Uterus (tissue), 4 donors: ENCODE measurements around the gene TAF15. TPM values are rescaled to one million over a fixed set of nuclear protein-coding genes. Genes with fewer than 3 reads are reported as not detected.
A peak's percentile ranks its signal among the peaks of the same experiment; 100 is the strongest.

Source experiments
- DNase-seq, 2 donors: peaks; one replicate each; pipeline ENCODE4 v3.0.0-alpha.2; 2019 to 2020
- H3K27ac ChIP-seq, 2 donors: fragments of 200-600 bp; sonication (generic); 1 replicate in 1 of 2; 2 replicates in 1 of 2; pipeline ENCODE4 v1.5.1; 2016 to 2018
- H3K27me3 ChIP-seq, 2 donors: fragments of 200-600 bp; sonication (generic); one replicate each; pipeline ENCODE4 v1.5.1; 2018 to 2019; ENCODE audit warnings: control low read depth in 1 of 2
- H3K36me3 ChIP-seq, 2 donors: fragments of 200-600 bp; sonication (generic); one replicate each; pipeline ENCODE4 v1.5.1; 2019; ENCODE audit warnings: control low read depth in 1 of 2
- H3K4me1 ChIP-seq, 2 donors: fragments of 200-600 bp; sonication (generic); one replicate each; pipeline ENCODE4 v1.5.1; 2018 to 2019; ENCODE audit warnings: control low read depth in 1 of 2
- H3K4me3 ChIP-seq, 2 donors: fragments of 200-600 bp; sonication (generic); 1 replicate in 1 of 2; 2 replicates in 1 of 2; pipeline ENCODE4 v1.5.1; 2018 to 2019; ENCODE audit warnings: mild to moderate bottlenecking in 1 of 2
- H3K9me3 ChIP-seq, 2 donors: fragments of 200-600 bp; sonication (generic); one replicate each; pipeline ENCODE4 v1.5.1; 2019; ENCODE audit warnings: control low read depth in 1 of 2
- POLR2A ChIP-seq, 2 donors: fragments of 450-650 bp; IDR thresholded peaks; one replicate each; pipeline ENCODE4 v1.6.1; 2016; ENCODE audit warnings: antibody characterized with exemption in 2 of 2, mild to moderate bottlenecking in 1 of 2, moderate library complexity in 1 of 2
- intact Hi-C: fragments of 100-400 bp; cut with DNase I; formaldehyde crosslinking; loops from one replicate; pipeline ENCODE4 v1.15.1; 2023; ENCODE audit warnings: low total_unique reads
- total RNA-seq, 4 donors: library from RNA; depleted of rRNA in 3 of 4; stranded (reverse); fragments of >200 nt in 3 of 4; gene quantifications; one replicate each; pipeline versions ENCODE4 v1.1.0 to v1.2.4, GENCODE V29; 2014 to 2023
- TF ChIP-seq, protein P1 (sequence below), 4 experiments: fragments of 200-600 bp in 2 of 4; fragments of 450-650 bp in 2 of 4; sonication (generic) in 2 of 4; IDR thresholded peaks; one replicate each; pipeline ENCODE4 v1.5.1; 2016 to 2019; ENCODE audit warnings: antibody characterized with exemption in 4 of 4, mild to moderate bottlenecking in 2 of 4, moderate library complexity in 1 of 4
- donor health status: DM: yes; HTN: yes; CAD: no.

TAF15 gene
- total RNA-seq, 4 donors from 2014 or later: 68.5 to 167 (median 113) TPM

DNA sequence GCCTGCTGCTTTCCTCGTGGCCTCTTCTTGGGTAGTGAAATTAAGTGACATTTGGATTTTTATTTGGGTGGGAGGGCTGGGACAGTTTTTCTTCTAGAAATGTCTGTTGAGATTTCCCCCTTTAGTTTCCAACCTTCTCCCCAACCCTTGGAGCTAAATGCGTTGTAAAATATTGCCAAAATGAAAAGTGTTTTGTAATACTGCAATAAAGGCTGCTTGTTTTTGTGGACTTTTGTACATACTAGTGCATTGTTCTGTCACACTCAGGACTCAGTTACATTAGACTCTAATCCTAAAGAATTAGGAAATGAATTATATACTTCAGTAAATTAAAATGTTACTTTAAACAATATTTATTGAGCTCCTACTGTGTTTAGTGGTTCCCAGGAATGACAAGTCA lies 37.7 kb downstream of the TAF15 start:
- Histone ChIP-seq H3K27me3 (no peaks in the 10 kb centered on the region), H3K4me1 (no peaks in the 10 kb centered on the region), H3K4me3 (no peak overlapping the region), H3K9me3 (no peaks in the 10 kb centered on the region), H3K36me3 (no peaks in the 10 kb centered on the region), H3K27ac (no peak overlapping the region)
- DNase-seq: no peak
- TF ChIP-seq, protein P1, sequence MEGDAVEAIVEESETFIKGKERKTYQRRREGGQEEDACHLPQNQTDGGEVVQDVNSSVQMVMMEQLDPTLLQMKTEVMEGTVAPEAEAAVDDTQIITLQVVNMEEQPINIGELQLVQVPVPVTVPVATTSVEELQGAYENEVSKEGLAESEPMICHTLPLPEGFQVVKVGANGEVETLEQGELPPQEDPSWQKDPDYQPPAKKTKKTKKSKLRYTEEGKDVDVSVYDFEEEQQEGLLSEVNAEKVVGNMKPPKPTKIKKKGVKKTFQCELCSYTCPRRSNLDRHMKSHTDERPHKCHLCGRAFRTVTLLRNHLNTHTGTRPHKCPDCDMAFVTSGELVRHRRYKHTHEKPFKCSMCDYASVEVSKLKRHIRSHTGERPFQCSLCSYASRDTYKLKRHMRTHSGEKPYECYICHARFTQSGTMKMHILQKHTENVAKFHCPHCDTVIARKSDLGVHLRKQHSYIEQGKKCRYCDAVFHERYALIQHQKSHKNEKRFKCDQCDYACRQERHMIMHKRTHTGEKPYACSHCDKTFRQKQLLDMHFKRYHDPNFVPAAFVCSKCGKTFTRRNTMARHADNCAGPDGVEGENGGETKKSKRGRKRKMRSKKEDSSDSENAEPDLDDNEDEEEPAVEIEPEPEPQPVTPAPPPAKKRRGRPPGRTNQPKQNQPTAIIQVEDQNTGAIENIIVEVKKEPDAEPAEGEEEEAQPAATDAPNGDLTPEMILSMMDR (IDR thresholded peaks at IDR 0.05): no peak
- no peak for TF ChIP-seq POLR2A (IDR thresholded peaks at IDR 0.05)
- intact Hi-C loops: no loop called here

DNA sequence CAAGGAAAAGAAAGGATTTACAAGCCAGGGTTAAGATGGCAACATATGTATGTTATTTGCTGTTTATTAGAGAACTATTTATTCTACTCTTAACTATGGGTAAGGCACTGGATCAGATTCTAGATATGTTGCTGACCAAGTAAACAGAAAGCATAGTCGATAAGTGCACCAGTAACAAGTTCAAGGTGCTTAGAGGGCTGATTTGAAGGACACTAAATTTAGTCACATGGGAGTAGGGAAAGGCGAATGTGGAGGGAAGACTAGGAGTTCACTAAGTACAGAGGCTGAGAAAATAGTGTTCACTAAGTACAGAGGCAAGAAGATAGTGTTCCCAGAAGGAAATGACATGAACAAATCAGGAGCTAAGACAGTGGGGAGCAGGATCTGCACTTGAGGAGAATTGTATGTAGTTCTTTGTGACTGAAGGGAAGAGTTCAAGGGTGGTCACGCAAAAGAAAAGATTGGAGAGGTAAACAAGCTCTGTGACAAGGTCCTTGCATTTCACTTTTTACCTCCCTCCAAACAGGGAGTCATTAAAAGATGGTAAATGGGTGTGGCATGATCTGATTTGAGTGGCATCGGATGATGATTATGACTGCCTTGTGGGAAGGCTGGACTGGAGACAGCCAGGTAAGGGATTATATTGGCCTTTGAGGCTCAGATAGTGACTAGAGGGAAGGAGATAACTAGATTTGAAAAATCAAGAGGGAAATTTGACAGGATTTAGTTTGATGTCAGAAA lies 38.5 kb downstream of the TAF15 start:
- no peaks in the 10 kb centered on the region for H3K9me3 ChIP-seq
- no peaks in the 10 kb centered on the region for H3K36me3 ChIP-seq
- DNase-seq: no peak
- no peak overlapping the region for H3K27ac ChIP-seq
- no peaks in the 10 kb centered on the region for H3K27me3 ChIP-seq
- intact Hi-C loops: no loop called here
- TF ChIP-seq, protein P1 (IDR thresholded peaks at IDR 0.05): no peak
- TF ChIP-seq POLR2A (IDR thresholded peaks at IDR 0.05): no peak
- no peaks in the 10 kb centered on the region for H3K4me1 ChIP-seq
- no peak overlapping the region for H3K4me3 ChIP-seq

DNA sequence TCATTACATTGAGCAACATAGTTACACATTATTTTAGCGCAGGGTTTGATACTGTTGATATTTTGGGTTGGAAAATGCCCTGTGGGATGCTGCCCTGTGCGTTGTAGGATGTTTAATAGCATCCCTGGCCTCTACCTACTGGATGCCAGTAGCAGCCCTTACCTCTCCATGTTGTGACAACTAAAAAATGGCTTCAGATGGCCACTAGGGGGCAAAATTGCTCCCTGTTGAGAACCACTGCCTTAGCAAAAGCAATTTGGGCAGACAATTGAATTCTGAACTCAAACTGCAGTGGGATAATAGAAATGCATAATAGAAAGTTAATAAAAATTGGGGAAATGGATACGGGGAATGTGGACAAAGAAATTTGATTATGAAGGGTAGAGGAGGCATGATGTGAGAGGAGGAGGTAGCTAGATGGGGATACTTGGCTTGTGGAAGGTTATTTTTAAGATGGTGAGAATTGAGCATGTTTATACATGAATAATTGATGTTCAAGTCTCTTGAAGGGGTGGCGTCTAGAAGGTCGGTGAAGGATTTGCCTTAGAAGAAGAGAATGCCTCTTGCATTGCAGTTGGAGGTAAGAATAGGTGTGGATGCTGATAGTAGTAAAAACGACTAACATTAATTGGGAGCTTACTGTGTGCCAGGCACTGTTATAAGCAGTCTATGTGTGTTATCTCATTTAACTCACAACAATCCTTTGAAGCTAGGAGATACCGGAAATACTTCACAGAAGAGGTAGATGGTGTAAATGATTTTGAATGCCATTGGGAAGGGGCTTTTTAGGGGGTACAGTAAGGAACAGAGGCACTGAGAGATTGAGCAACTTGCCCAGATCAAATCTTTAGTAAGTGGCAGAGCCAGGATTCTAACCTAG lies 40.4 kb downstream of the TAF15 start:
- DNase-seq: peak in 1 of 2 donors; percentile 26
- intact Hi-C loops: no loop called here
- no peaks in the 10 kb centered on the region for H3K27me3 ChIP-seq
- no peak for TF ChIP-seq POLR2A (IDR thresholded peaks at IDR 0.05)
- TF ChIP-seq, protein P1 (IDR thresholded peaks at IDR 0.05): peak; percentile 29 to 47 (median 38)
- H3K36me3 ChIP-seq: no peaks in the 10 kb centered on the region
- H3K4me3 ChIP-seq: no peak overlapping the region
- H3K27ac ChIP-seq: no peak overlapping the region
- no peaks in the 10 kb centered on the region for H3K9me3 ChIP-seq
- H3K4me1 ChIP-seq: no peaks in the 10 kb centered on the region

DNA sequence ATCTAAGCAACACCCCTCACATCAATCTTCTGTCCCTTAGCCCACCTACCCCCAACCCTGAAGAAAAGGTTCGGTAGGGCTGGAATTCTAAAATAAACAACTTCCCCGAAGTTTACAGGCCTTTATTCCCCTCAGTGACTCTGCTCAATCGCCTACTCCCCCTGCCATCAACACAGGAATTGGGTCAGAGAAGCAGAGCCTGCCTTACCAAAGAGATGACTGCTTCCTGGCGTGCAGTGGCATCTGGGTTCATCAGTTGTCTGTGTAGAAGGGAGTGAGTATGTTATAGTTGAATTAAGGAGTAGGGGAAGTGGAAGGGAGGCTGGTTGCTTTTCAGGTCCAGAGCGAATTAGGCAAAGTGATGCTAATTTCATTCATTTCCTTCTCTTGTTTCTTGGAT lies 46.7 kb downstream of the TAF15 start:
- Histone ChIP-seq H3K36me3 (no peaks in the 10 kb centered on the region), H3K4me3 (no peak overlapping the region), H3K27ac (no peak overlapping the region), H3K4me1 (no peaks in the 10 kb centered on the region), H3K9me3 (no peaks in the 10 kb centered on the region), H3K27me3 (no peaks in the 10 kb centered on the region)
- no peak for TF ChIP-seq POLR2A (IDR thresholded peaks at IDR 0.05)
- TF ChIP-seq, protein P1 (IDR thresholded peaks at IDR 0.05): no peak
- intact Hi-C loops: no loop called here
- DNase-seq: no peak

DNA sequence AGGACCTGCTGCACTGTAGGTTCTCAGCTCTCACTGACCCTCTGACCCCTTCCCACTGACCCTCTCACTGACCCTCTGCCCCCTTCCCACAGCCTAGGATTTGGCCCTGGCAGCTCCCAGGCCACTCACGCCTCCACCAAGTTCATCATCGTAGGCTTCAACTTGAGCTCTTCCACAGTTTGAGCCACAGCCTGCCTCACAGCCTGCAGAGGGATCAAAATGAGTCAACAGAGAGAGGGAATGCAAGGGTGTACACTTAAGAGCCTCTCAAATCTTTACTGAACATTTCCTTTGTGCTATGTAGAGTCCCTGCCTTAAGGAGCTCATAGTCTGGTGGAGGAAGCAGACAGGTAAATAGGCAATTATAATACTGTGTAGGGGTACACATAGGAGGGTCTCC lies 47.3 kb downstream of the TAF15 start:
- TF ChIP-seq, protein P1 (IDR thresholded peaks at IDR 0.05): no peak
- no peak for TF ChIP-seq POLR2A (IDR thresholded peaks at IDR 0.05)
- Histone ChIP-seq H3K9me3 (no peaks in the 10 kb centered on the region), H3K36me3 (no peaks in the 10 kb centered on the region), H3K27me3 (no peaks in the 10 kb centered on the region), H3K4me1 (no peaks in the 10 kb centered on the region), H3K27ac (no peak overlapping the region), H3K4me3 (no peak overlapping the region)
- DNase-seq: no peak
- intact Hi-C loops: no loop called here
